ENCODE results near the gene NLRP6.
"Not testable (repeated sequence)": the region's sequence is repeated elsewhere in the genome, so short reads cannot be mapped to it uniquely, and the experiment has no call there.

Gene NLRP6

GRCh38 chr11:256952-257737 is 21.1 kb upstream of the NLRP6 start:
- no peak for DNase-seq (ENCODE audit: low read depth)

GRCh38 chr11:257766-258493 is 20.3 kb upstream of the NLRP6 start:
- DNase-seq (ENCODE audit: low read depth): no peak

DNA sequence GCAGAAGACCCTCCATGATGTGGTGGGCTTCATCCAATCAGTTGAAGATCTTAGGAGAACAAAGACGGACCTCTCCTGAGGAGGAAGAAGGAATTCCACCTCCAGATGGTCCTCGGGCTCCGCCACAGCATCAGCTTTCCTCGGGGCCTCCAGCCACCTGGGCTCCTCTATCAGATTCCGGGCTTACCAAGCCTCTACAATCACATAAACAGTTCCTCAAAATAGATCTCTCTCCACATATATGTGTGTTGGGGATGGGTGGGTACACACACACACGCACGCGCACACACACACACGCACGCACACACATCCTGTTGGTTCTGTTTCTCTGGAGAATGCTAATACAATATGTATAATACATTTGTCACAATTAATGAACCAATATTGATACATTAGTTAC is 18.8 kb upstream of the NLRP6 start:
- no peak for DNase-seq (ENCODE audit: low read depth)

DNA sequence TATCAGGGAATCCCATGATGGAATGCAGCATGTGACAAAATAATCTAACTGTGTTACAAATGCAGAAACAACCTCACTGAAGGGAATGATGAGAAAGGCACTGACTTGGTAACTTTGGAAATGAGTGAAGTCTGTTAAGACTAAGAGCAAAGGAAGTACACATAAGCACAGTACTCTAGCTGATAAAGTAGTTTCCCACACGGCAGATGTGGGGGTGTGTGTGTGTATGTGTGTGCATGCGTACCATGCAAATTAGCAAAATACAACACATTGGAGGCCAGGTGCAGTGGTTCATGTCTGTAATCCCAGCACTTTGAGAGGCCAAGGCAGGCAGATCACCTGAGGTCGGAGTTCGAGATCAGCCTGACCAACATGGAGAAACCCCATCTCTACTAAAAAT is 16.6 kb upstream of the NLRP6 start:
- DNase-seq (ENCODE audit: low read depth): no peak

DNA sequence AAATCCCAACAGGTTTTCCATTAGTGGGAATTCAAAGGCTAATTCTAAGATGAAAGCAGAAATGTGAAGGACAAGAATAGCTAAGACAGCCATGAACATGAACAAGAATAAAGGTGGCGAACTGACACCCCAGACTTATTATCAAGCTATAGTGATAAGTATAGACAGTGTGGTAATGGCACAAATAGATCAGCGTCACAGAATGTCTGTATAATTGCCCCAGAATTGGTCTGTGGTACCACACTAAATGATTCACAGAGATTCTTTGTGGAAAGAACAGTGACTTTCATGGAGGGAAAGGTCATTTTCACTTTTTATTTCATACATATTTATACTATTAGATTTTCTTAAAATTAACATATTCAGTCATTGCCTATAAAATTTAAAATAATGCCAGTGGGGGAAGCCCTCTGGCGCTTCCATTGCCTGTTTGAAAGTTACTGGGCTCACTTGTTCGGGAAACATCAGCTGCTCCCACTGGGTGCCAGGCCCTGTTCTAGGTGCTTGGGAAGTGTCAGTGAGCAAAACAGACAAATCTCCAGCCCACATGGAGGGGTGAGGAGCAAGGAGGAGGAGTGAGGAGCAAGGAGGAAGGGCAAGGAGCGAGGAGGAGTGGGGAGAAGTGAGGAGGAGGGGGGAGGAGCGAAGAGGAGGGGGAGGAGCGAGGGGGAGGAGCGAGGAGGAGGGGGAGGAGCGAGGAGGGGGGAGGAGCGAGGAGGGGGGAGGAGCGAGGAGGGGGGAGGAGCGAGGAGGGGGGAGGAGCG is 11.3 kb upstream of the NLRP6 start:
- DNase-seq (ENCODE audit: low read depth): no peak

DNA sequence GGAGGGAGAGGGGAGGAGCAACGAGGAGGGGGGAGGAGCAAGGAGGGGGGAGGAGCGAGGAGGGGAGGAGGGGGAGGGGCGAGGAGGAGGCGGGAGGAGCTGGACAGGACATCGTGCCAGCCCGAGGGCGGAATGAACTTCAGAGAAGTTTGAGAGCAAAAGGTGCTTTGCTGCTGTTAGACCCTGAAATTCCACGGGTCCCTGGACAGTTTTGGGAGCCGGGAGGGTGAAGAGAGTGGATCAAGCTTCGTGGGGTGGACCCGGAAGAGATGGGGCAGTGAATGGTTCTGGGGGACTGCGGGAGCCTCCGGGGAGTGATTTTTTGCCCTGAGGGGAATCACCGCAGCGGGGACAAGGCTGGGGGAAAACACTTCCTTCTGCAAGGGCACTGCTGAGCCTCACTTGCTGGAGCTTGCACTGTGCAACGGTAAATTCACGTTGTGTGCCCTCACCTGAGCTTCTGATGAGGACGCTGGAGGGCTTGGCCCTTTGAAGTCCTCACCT is 10.7 kb upstream of the NLRP6 start:
- no peak for DNase-seq (ENCODE audit: low read depth)

GRCh38 chr11:268716-269145 is 9.5 kb upstream of the NLRP6 start:
- DNase-seq (ENCODE audit: low read depth): not testable (repeated sequence)

DNA sequence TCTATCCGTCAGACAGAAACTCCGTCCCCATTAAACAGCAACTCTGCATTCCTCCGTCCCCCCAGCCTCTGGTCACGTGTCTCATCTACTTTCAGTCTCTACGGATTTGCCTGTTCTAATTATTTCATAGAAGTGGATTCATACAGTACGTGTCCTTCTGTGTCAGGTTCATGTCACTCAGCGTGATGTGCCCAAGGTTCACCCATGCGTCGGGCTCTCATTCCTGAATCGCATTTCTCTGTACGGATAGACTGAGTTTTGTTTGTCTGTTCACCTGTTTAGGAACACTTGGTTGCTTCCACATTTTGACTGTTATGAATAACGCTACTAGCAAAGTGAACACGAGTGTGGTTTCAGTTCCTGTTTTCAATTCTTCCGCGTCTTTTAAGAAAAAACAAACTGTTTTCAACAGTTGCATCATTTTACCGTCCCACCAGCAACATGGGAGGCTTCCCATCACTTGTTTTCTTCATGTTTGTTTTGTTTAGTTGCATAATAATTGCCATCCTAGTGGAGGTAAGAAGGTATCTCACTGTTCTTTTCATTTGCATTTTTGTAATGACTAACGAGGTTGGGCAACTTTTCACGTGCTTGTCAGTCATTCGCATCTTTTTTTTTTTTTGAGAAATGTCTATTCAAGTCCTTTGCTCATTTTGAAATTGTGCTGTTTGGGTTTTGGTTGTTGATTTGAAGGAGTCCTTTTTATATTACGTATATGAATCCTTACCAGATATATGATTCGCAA is 8.9 kb upstream of the NLRP6 start:
- DNase-seq (ENCODE audit: low read depth): no peak

DNA sequence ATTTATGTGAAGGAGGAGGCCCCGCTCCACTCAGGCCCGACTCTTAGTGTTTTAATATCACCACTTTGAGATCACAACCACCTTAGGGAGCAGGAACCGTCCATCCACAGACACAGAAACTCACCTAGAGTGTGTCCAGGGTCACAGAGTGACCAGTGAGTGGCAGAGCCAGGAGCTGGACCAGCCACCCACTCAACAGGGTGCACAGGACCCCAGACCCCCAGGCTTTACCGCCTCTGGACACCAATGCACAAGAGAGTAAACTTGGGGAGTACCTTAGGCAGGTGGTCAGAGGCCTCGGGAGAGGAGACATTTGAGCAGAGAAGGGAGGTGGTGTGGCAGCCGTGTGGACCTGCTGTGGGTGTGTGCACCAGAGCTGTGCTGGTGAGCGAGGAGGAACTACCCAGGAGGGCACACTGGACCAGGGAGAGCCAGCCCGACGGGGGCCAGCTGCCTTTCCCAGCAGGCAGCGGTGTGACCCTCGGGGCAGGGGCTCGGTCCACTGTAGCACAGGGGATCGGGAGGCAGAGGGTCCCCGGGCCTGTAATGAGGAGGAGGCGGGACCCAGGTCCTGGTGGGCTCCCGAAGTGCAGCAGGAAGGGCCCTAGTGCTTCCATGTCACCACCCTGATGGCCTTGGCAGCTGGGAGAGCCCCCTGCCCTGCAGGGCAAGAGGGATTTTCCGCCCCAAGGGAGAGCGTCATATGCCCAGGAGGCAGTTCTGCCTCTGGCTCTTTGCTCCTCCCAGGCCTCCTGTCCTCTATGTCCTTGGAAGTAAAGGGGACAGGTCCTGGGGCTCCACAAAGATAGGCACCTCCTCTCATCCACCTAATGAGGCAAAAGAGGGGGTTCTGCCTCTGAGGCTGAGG is 7.5 kb upstream of the NLRP6 start:
- no peak for DNase-seq (ENCODE audit: low read depth)

DNA sequence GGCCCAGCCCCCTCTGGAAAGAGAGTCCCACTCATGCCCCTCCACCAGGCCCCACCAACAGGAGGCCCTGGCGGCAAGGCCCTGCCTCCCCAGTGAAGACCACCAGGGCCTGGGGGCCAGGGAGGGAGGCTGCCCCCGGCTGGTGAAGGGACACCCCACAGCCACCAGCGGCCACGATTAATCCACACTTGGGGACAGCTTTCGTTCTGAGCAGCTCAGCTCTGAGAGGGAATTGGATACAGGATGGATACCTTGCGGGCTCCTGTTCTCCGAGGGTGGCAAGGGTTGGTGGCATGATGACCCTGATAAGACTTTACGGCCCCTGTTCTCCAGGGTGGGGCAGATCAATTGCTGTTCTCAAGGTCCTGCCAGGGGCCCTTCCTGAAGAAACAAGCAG is 6.9 kb upstream of the NLRP6 start:
- no peak for DNase-seq (ENCODE audit: low read depth)

- no peak for DNase-seq (ENCODE audit: low read depth)
These were observed 5.8 kb upstream of the NLRP6 start for GRCh38 chr11:272195-272930.

DNA sequence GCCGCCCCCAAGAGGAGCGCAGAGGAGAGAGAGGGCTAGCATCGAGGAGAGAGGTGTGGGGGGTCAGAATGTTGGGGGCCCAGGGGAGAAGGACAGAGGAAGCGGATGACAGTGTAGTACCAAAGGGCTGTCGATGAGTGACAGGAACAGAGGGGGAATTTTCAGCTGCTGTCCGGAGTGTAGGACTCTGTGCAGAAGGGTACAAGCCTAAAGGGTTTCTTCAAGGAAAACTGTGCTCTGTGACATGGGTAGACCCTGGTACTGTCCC is 5.3 kb upstream of the NLRP6 start:
- no peak for DNase-seq (ENCODE audit: low read depth)

DNA sequence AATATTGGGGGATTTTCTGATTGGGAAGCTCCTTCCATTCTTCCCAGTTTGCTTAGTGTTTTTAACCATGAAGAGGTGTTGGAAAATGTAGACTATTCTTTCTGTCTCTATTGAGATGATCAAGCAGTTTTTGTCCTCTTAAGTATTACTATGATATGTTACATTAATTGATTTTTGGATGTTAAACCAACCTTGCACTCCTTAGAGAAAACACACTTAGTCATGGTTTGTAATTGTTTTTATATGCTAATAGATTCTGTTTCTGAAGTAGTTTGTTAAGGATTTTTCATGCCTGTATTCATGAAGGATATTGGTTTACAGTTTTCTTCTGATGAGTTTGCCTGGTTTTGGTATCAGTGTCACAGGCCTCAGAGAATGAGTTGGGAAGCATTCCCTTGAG is 2.0 kb upstream of the NLRP6 start:
- DNase-seq (ENCODE audit: low read depth): no peak

DNA sequence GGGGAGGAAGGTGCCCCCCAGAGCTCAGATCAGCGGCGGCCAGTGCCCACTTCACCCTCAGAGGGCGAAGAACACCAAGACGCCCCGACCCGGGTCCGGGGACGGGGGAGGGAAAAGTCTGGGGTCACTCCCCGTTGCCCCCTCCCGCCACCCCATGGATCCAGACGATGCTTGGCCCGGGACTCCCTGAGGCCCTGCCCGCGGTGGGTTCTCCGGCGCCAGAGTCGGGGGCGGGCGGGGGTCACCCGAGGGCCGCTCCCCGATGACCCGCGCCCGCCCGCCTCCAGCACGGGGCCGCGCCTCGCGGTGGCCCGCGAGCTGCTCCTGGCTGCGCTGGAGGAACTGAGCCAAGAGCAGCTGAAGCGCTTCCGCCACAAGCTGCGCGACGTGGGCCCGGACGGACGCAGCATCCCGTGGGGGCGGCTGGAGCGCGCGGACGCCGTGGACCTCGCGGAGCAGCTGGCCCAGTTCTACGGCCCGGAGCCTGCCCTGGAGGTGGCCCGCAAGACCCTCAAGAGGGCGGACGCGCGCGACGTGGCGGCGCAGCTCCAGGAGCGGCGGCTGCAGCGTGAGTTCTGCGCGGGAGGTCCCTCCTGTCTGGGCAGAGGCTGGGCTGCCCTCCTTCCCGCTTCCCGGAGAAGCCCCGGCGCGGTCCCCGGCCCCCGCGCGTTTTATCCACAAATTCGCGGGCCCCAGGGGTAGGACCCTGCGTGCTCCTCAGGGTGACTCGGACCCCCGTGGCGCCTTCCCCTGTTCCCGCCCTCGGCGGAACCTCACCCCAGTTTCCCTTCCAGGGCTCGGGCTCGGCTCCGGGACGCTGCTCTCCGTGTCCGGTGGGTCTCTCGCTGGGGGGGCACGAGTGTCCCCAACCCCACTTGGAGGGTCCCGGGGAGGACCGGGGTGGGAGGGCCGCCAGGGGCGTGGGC is 1.1 kb downstream of the NLRP6 start:
- no peak for DNase-seq (ENCODE audit: low read depth)

GRCh38 chr11:279966-280705 is 1.9 kb downstream of the NLRP6 start:
- no peak for DNase-seq (ENCODE audit: low read depth)

- DNase-seq (ENCODE audit: low read depth): no peak
These were observed 2.7 kb downstream of the NLRP6 start for GRCh38 chr11:280706-281485.

DNA sequence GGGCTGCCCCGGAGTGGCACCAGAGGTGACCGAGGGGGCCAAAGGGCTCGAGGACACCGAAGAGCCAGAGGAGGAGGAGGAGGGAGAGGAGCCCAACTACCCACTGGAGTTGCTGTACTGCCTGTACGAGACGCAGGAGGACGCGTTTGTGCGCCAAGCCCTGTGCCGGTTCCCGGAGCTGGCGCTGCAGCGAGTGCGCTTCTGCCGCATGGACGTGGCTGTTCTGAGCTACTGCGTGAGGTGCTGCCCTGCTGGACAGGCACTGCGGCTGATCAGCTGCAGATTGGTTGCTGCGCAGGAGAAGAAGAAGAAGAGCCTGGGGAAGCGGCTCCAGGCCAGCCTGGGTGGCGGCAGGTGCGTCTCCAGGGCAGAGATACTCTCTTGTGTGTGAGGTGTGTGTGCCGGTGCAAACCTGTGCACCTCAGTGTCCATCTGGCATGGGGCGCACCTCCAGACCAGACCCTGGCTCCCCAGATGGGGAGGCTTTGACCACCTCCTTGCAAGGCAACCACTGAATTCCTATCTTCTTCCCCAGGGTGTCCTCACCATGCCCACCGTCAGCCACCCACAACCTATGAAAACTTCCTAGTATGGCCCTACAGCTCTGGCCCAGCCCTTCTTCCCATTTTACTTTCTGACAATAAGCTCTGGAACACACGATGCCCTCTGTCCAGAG is 3.4 kb downstream of the NLRP6 start:
- no peak for DNase-seq (ENCODE audit: low read depth)
